H1 (cell line): ENCODE results near the gene PLTP. TPM values are rescaled to one million over a fixed set of nuclear protein-coding genes. Genes with fewer than 3 reads are reported as not detected.
A peak's percentile ranks its signal among the peaks of the same experiment; 100 is the strongest.

Experiments
- CTCF ChIA-PET: fragments of 300-600 bp; sonication (Branson Sonifier 250); formaldehyde crosslinking; loops from one replicate; lab custom pipeline; 2021; ENCODE audit not compliant: partially characterized antibody; lab: Charles Lee
- POLR2A ChIA-PET: fragments of 300-600 bp; sonication (Branson Sonifier 250); formaldehyde crosslinking; loops from one replicate; lab custom pipeline; 2021; ENCODE audit warnings: inconsistent platforms; ENCODE audit not compliant: partially characterized antibody; lab: Charles Lee
- DNase-seq, 2 experiments: peaks; one replicate each; pipeline versions ENCODE4 v3.0.0 to v3.0.0-alpha.2; 2010 to 2022; ENCODE audit warnings: low spot score in 2 of 2, low read depth in 1 of 2, mixed read lengths in 1 of 2
- FAIRE-seq: peaks from 2 replicates; lab custom pipeline; 2011; peaks lifted over from hg19 to GRCh38; lab: Jason Lieb, UNC
- H2AFZ ChIP-seq: 2 replicates; pipeline ENCODE4 v1.8.1; 2012; ENCODE audit warnings: low read length, inconsistent platforms
- H2AK5ac ChIP-seq: 2 replicates; pipeline ENCODE4 v1.6.1; 2013; ENCODE audit warnings: low read depth, low read length
- H2BK120ac ChIP-seq: replicated peaks from 2 replicates; pipeline ENCODE3; 2013; ENCODE audit warnings: low read depth, low read length, inconsistent platforms
- H2BK12ac ChIP-seq: 2 replicates; pipeline ENCODE4 v1.6.1; 2013; ENCODE audit warnings: low read depth, low read length
- H2BK15ac ChIP-seq: 2 replicates; pipeline ENCODE4 v1.6.1; 2013; ENCODE audit warnings: low read length
- H2BK20ac ChIP-seq: 2 replicates; pipeline ENCODE4 v1.6.1; 2013; ENCODE audit warnings: low read length
- H2BK5ac ChIP-seq: 2 replicates; pipeline ENCODE4 v1.6.1; 2013; ENCODE audit warnings: low read depth, low read length
- H3K14ac ChIP-seq: 2 replicates; pipeline ENCODE4 v1.6.1; 2013; ENCODE audit warnings: inconsistent platforms; ENCODE audit not compliant: insufficient read length
- H3K18ac ChIP-seq: 2 replicates; pipeline ENCODE4 v1.6.1; 2013; ENCODE audit warnings: low read length; ENCODE audit errors: extremely low read depth
- H3K23ac ChIP-seq: 2 replicates; pipeline ENCODE4 v1.6.1; 2013; ENCODE audit warnings: inconsistent platforms; ENCODE audit not compliant: insufficient read length
- H3K23me2 ChIP-seq: 2 replicates; pipeline ENCODE4 v1.6.1; 2013; ENCODE audit warnings: low read depth, low read length
- H3K27ac ChIP-seq: 2 replicates; pipeline ENCODE4 v1.6.1; 2011; ENCODE audit warnings: low read depth, low read length, inconsistent platforms
- H3K27me3 ChIP-seq, 4 experiments: replicated peaks in 1 of 4; 1 replicate in 1 of 4; 2 replicates in 3 of 4; pipeline versions ENCODE4 v1.6.1 to v1.8.1; 2011 to 2013; ENCODE audit warnings: low read length in 3 of 4, mild to moderate bottlenecking in 3 of 4, inconsistent platforms in 2 of 4, mixed read lengths in 2 of 4, moderate library complexity in 1 of 4; ENCODE audit not compliant: control insufficient read depth in 3 of 4, insufficient read depth in 3 of 4; ENCODE audit errors: extremely low read depth in 1 of 4
- H3K36me3 ChIP-seq, 4 experiments: 2 replicates each; pipeline versions ENCODE4 v1.6.1 to v1.8.1; 2011 to 2013; ENCODE audit warnings: mild to moderate bottlenecking in 4 of 4, low read length in 3 of 4, moderate library complexity in 2 of 4, control low read depth in 1 of 4, inconsistent platforms in 1 of 4; ENCODE audit not compliant: insufficient read depth in 4 of 4, control insufficient read depth in 2 of 4
- H3K4ac ChIP-seq: replicated peaks from 2 replicates; pipeline ENCODE3; 2013; ENCODE audit warnings: low read length, low read depth, mixed read lengths, inconsistent platforms; ENCODE audit not compliant: insufficient read length
- H3K4me1 ChIP-seq, 4 experiments: replicated peaks in 1 of 4; 1 replicate in 1 of 4; 2 replicates in 3 of 4; pipeline versions ENCODE4 v1.6.1 to v1.8.1; 2011 to 2013; ENCODE audit warnings: low read length in 3 of 4, inconsistent platforms in 2 of 4, mixed read lengths in 1 of 4; ENCODE audit not compliant: insufficient read depth in 4 of 4, control insufficient read depth in 3 of 4
- H3K4me2 ChIP-seq, 2 experiments: 2 replicates each; pipeline versions ENCODE4 v1.6.1 to v1.8.1; 2011 to 2013; ENCODE audit warnings: low read depth in 2 of 2, low read length in 2 of 2, control low read depth in 1 of 2, inconsistent platforms in 1 of 2, mild to moderate bottlenecking in 1 of 2; ENCODE audit not compliant: insufficient read depth in 1 of 2
- H3K4me3 ChIP-seq, 4 experiments: fragments of 200-600, 300-600 bp in 1 of 4; sonication (generic), shearing (Covaris generic), sonication (Bioruptor Twin) in 1 of 4; 2 replicates each; pipeline versions ENCODE4 v1.5.1 to v1.8.1; 2011 to 2016; ENCODE audit warnings: low read length in 4 of 4, low read depth in 3 of 4, control low read depth in 2 of 4, inconsistent platforms in 2 of 4, mild to moderate bottlenecking in 2 of 4, mixed read lengths in 1 of 4, moderate library complexity in 1 of 4; ENCODE audit not compliant: insufficient read depth in 2 of 4; ENCODE audit errors: extremely low read depth in 1 of 4
- H3K56ac ChIP-seq: replicated peaks from 2 replicates; pipeline ENCODE3; 2013; ENCODE audit warnings: low read depth, mild to moderate bottlenecking, mixed read lengths, low read length, inconsistent platforms; ENCODE audit not compliant: insufficient read length
- H3K79me1 ChIP-seq: 2 replicates; pipeline ENCODE4 v1.6.1; 2013; ENCODE audit warnings: low read depth, low read length, control low read depth
- H3K79me2 ChIP-seq, 2 experiments: 2 replicates each; pipeline versions ENCODE4 v1.6.1 to v1.8.1; 2012 to 2013; ENCODE audit warnings: low read length in 2 of 2, mild to moderate bottlenecking in 2 of 2, inconsistent platforms in 1 of 2; ENCODE audit not compliant: insufficient read depth in 2 of 2, control insufficient read depth in 1 of 2
- H3K9ac ChIP-seq, 4 experiments: replicated peaks in 1 of 4; 1 replicate in 1 of 4; 2 replicates in 3 of 4; pipeline versions ENCODE4 v1.6.1 to v1.8.1; 2011 to 2013; ENCODE audit warnings: low read depth in 3 of 4, low read length in 3 of 4, control low read depth in 2 of 4, mild to moderate bottlenecking in 2 of 4, moderate library complexity in 2 of 4, inconsistent platforms in 1 of 4; ENCODE audit errors: extremely low read depth in 1 of 4
- H3K9me3 ChIP-seq, 2 experiments: 2 replicates each; pipeline versions ENCODE4 v1.6.1 to v1.8.1; 2012 to 2013; ENCODE audit warnings: mild to moderate bottlenecking in 2 of 2, moderate library complexity in 2 of 2, control low read depth in 1 of 2, inconsistent platforms in 1 of 2, low read depth in 1 of 2, low read length in 1 of 2, mixed read lengths in 1 of 2; ENCODE audit not compliant: insufficient read depth in 2 of 2
- H4K20me1 ChIP-seq, 2 experiments: replicated peaks in 1 of 2; 2 replicates each; pipeline versions ENCODE3 to v1.8.1; 2011 to 2013; ENCODE audit warnings: inconsistent platforms in 2 of 2, low read length in 2 of 2, mild to moderate bottlenecking in 1 of 2; ENCODE audit not compliant: insufficient read depth in 2 of 2, control insufficient read depth in 1 of 2
- H4K5ac ChIP-seq: 2 replicates; pipeline ENCODE4 v1.6.1; 2013; ENCODE audit warnings: low read length, low read depth, mixed read lengths, inconsistent platforms; ENCODE audit not compliant: insufficient read length
- H4K8ac ChIP-seq: 2 replicates; pipeline ENCODE4 v1.8.0; 2013; ENCODE audit warnings: mild to moderate bottlenecking, moderate library complexity, low read length, inconsistent platforms; ENCODE audit not compliant: insufficient read depth; ENCODE audit errors: extremely low read depth
- H4K91ac ChIP-seq: replicated peaks from 2 replicates; pipeline ENCODE3; 2013; ENCODE audit warnings: low read length, mixed read lengths, inconsistent platforms; ENCODE audit not compliant: insufficient read length
- KDM5A ChIP-seq: fragments of 200-600 bp; IDR thresholded peaks from 2 replicates; pipeline ENCODE4 v1.7.1; 2012; ENCODE audit warnings: mild to moderate bottlenecking, low read length, inconsistent platforms, mixed read lengths
- NANOG ChIP-seq: IDR thresholded peaks from 2 replicates; pipeline ENCODE4 v1.6.1; 2011; ENCODE audit warnings: low read length, low read depth, mild to moderate bottlenecking, inconsistent platforms; ENCODE audit not compliant: insufficient read depth, poor library complexity, severe bottlenecking
- WGBS, 2 experiments: shearing (Covaris generic) in 1 of 2; methylation state at CpG; one replicate each; pipeline versions ENCODE4 v1.1.6 to v1.1.7; 2013 to 2015; ENCODE audit warnings: low lambda C conversion rate in 2 of 2, mixed read lengths in 2 of 2, inconsistent platforms in 1 of 2, low coverage in 1 of 2, missing lambda C conversion rate in 1 of 2; ENCODE audit not compliant: insufficient replicate concordance in 2 of 2, insufficient coverage in 1 of 2, insufficient read length in 1 of 2; ENCODE audit errors: extremely low coverage in 1 of 2, missing lambda C conversion rate in 1 of 2; 5-methylcytosine and 5-hydroxymethylcytosine counted together
- polyA plus RNA-seq, 7 experiments: library from polyadenylated mRNA; depleted of rRNA in 3 of 7; stranded (reverse) in 5 of 7; unstranded in 2 of 7; fragments of >200 nt in 5 of 7; fragments of 200-250 nt in 2 of 7; gene quantifications; 1 replicate in 5 of 7; 2 replicates in 1 of 7; 4 replicates in 1 of 7; pipeline versions ENCODE4 v1.2.1 to v1.2.3, GENCODE V29; 2011 to 2013; ENCODE audit warnings: missing spikeins in 2 of 7, mixed read lengths in 2 of 7
- total RNA-seq: library from RNA; stranded (reverse); fragmentation: NEBNext Ultra II Directional; extraction: Animal tissue kit (Norgen Biotek cat#: 25700); gene quantifications from 2 replicates; pipeline ENCODE4 v1.2.1, GENCODE V29; 2021

Gene PLTP
- total and polyA plus RNA-seq, 2 of the 8 experiments (the other 6 are each of a cell fraction or from before 2014, with no cell fraction given): 120 to 194 TPM

- DNase-seq (peak in 1 of 2 experiments; percentile 49), FAIRE-seq (no peak)
- no peak overlapping the region for H2BK120ac ChIP-seq
- no peak overlapping the region for H3K27ac ChIP-seq
- H3K23me2 ChIP-seq: peaks cover 8% of the 10 kb centered on the region; the same call in 1 of the 2 replicates
- H4K8ac ChIP-seq: no peak overlapping the region
- no peak overlapping the region for H3K23ac ChIP-seq
- H3K4ac ChIP-seq: no peak overlapping the region
- H3K4me2 ChIP-seq: peak overlapping the region; percentile 54 to 74
- H3K9me3 ChIP-seq: no peaks in the 10 kb centered on the region
- H2AK5ac ChIP-seq: no peak overlapping the region
- H2BK15ac ChIP-seq: no peak overlapping the region
- H3K4me3 ChIP-seq: peak overlapping the region in 1 of 4 experiments; percentile 44; a peak in 2 of 8 replicates
- ChIA-PET CTCF (interaction anchor here (1.1 to 1.6 kb wide), 4 partner anchors 13 to 54 kb away, joined by 3 to 8 read pairs (median 6); no protein-coding TSS in a partner anchor), POLR2A (interaction anchor here (0.9 to 9.9 kb wide), 11 partner anchors 14 to 99 kb away, joined by 3 to 178 read pairs (median 4); partner anchors contain the start of genes PCIF1, SNX21 and ZSWIM1)
- no peak overlapping the region for H3K9ac ChIP-seq
- peak overlapping the region; percentile 94; the same call in 1 of the 2 replicates for H2BK5ac ChIP-seq
- no peaks in the 10 kb centered on the region for H3K27me3 ChIP-seq
- peak overlapping the region; percentile 88; the same call in 1 of the 2 replicates for H2BK20ac ChIP-seq
- H4K5ac ChIP-seq: peak overlapping the region; percentile 73
- peaks cover 0 to 23% of the 10 kb centered on the region in 2 experiments; a peak in 2 of 4 replicates for H3K79me2 ChIP-seq
- H3K4me1 ChIP-seq: peaks cover 4 to 16% (median 13%) of the 10 kb centered on the region in 4 experiments
- H2AFZ ChIP-seq: no peak overlapping the region
- H3K79me1 ChIP-seq: no peaks in the 10 kb centered on the region; the same call in 1 of the 2 replicates
- H4K91ac ChIP-seq: no peak overlapping the region
- H4K20me1 ChIP-seq: no peaks in the 10 kb centered on the region
- no peak overlapping the region for H2BK12ac ChIP-seq
- H3K18ac ChIP-seq: peak overlapping the region; percentile 84; the same call in 1 of the 2 replicates
- no peak overlapping the region for H3K56ac ChIP-seq
- peaks cover 0 to 19% (median 0%) of the 10 kb centered on the region in 4 experiments; a peak in 3 of 8 replicates for H3K36me3 ChIP-seq
- 7% methylated on average over 2 of the region's 2 CpGs; no CpG with 5 or more reads in 1 of the 2 experiments for WGBS, 2 experiments
- no peak overlapping the region for H3K14ac ChIP-seq
- no peak for TF ChIP-seq KDM5A
- peak; percentile 88 for TF ChIP-seq NANOG
These were observed 58.5 kb downstream of the PLTP start for GRCh38 chr20:45853484-45853883.
